HEK293 (cell line): ENCODE measurements around the gene PCNX3.
A peak's percentile ranks its signal among the peaks of the same experiment; 100 is the strongest.

Experiments
- CTCF ChIA-PET: fragments of 350-600 bp; formaldehyde crosslinking; extraction: SDS; loops from one replicate; lab custom pipeline; 2021; ENCODE audit warnings: antibody characterized with exemption; lab: Yijun Ruan, JAX
- POLR2A ChIA-PET: fragments of 300-600 bp; formaldehyde crosslinking; extraction: SDS; loops from one replicate; lab custom pipeline; 2020; ENCODE audit warnings: antibody characterized with exemption, inconsistent platforms; lab: Yijun Ruan, JAX
- H3K27ac ChIP-seq: fragments of 200-500 bp; sonication (Bioruptor generic); 2 replicates; pipeline ENCODE4 v1.5.1; 2014; ENCODE audit warnings: low read depth, low read length, control low read depth, inconsistent platforms; ENCODE audit errors: extremely low read depth
- H3K36me3 ChIP-seq, 2 experiments: fragments of 200-500 bp in 1 of 2; sonication (Bioruptor generic) in 1 of 2; 1 replicate in 1 of 2; 2 replicates in 1 of 2; pipeline ENCODE4 v1.5.1; 2014 to 2017; ENCODE audit warnings: inconsistent platforms in 2 of 2, low read length in 2 of 2; ENCODE audit not compliant: control insufficient read depth in 2 of 2, insufficient read depth in 1 of 2
- H3K4me1 ChIP-seq: fragments of 200-500 bp; sonication (Bioruptor generic); 2 replicates; pipeline ENCODE4 v1.5.1; 2014; ENCODE audit warnings: mild to moderate bottlenecking, low read length, inconsistent platforms; ENCODE audit not compliant: control insufficient read depth, insufficient read depth
- H3K4me3 ChIP-seq: 2 replicates; pipeline ENCODE4 v1.5.1; 2011; ENCODE audit warnings: low read depth, mild to moderate bottlenecking, control low read depth, low read length, moderate library complexity
- H3K9me3 ChIP-seq: fragments of 200-500 bp; sonication (Bioruptor generic); 2 replicates; pipeline ENCODE4 v1.5.1; 2014; ENCODE audit warnings: low read depth, low read length, inconsistent platforms; ENCODE audit not compliant: control insufficient read depth, insufficient read depth
- KLF8 ChIP-seq: fragments of 450-650 bp; formaldehyde crosslinking; IDR thresholded peaks from 2 replicates; pipeline ENCODE4 v1.5.1; 2016; ENCODE audit warnings: missing biosample characterization, missing genetic modification characterization
- TRIM28 ChIP-seq: IDR thresholded peaks from 2 replicates; pipeline ENCODE4 v1.6.1; 2011; ENCODE audit warnings: low read length, control low read depth, borderline replicate concordance
- ZBTB17 ChIP-seq: fragments of 450-650 bp; formaldehyde crosslinking; IDR thresholded peaks from 2 replicates; pipeline ENCODE4 v1.5.1; 2016; ENCODE audit warnings: missing biosample characterization, missing genetic modification characterization
- ZBTB48 ChIP-seq: fragments of 450-650 bp; formaldehyde crosslinking; IDR thresholded peaks from 2 replicates; pipeline ENCODE4 v1.5.1; 2016; ENCODE audit warnings: missing biosample characterization, missing genetic modification characterization
- ZEB2 ChIP-seq: fragments of 450-650 bp; formaldehyde crosslinking; IDR thresholded peaks from 2 replicates; pipeline ENCODE4 v1.5.1; 2016; ENCODE audit warnings: missing biosample characterization, missing genetic modification characterization
- ZNF132 ChIP-seq: fragments of 450-650 bp; formaldehyde crosslinking; IDR thresholded peaks from 2 replicates; pipeline ENCODE4 v1.5.1; 2017; ENCODE audit warnings: missing biosample characterization, missing genetic modification characterization, borderline replicate concordance
- ZNF266 ChIP-seq: fragments of 450-650 bp; formaldehyde crosslinking; IDR thresholded peaks from 2 replicates; pipeline ENCODE4 v1.5.1; 2016; ENCODE audit warnings: missing biosample characterization, missing genetic modification characterization, low read depth
- ZNF335 ChIP-seq: fragments of 450-650 bp; formaldehyde crosslinking; conservative IDR thresholded peaks from 2 replicates; pipeline ENCODE4 v1.5.1; 2016; ENCODE audit warnings: missing biosample characterization, missing genetic modification characterization
- ZNF341 ChIP-seq: fragments of 450-650 bp; formaldehyde crosslinking; IDR thresholded peaks from 2 replicates; pipeline ENCODE4; 2016; ENCODE audit warnings: low read depth, missing biosample characterization, missing genetic modification characterization
- ZNF366 ChIP-seq: fragments of 450-650 bp; formaldehyde crosslinking; conservative IDR thresholded peaks from 2 replicates; pipeline ENCODE4 v1.5.1; 2016; ENCODE audit warnings: missing biosample characterization, missing genetic modification characterization
- ZNF426 ChIP-seq: fragments of 450-650 bp; formaldehyde crosslinking; IDR thresholded peaks from 2 replicates; pipeline ENCODE4 v1.5.1; 2017; ENCODE audit warnings: missing biosample characterization, missing genetic modification characterization, mild to moderate bottlenecking, inconsistent platforms, moderate library complexity
- ZNF610 ChIP-seq: fragments of 450-650 bp; formaldehyde crosslinking; IDR thresholded peaks from 2 replicates; pipeline ENCODE4 v1.5.1; 2016; ENCODE audit warnings: missing biosample characterization, missing genetic modification characterization, borderline replicate concordance
- ZNF654 ChIP-seq: fragments of 450-650 bp; formaldehyde crosslinking; IDR thresholded peaks from 2 replicates; pipeline ENCODE4 v1.5.1; 2016; ENCODE audit warnings: low read depth, missing biosample characterization, missing genetic modification characterization
- ZNF664 ChIP-seq: fragments of 450-650 bp; formaldehyde crosslinking; IDR thresholded peaks from 2 replicates; pipeline ENCODE4 v1.5.1; 2016; ENCODE audit warnings: missing biosample characterization, missing genetic modification characterization
- ZNF777 ChIP-seq: fragments of 450-650 bp; formaldehyde crosslinking; IDR thresholded peaks from 2 replicates; pipeline ENCODE4 v1.5.1; 2017; ENCODE audit warnings: missing biosample characterization, missing genetic modification characterization, borderline replicate concordance
- ZNF791 ChIP-seq: fragments of 450-650 bp; formaldehyde crosslinking; IDR thresholded peaks from 2 replicates; pipeline ENCODE4 v1.5.1; 2016; ENCODE audit warnings: missing biosample characterization, missing genetic modification characterization
- TF ChIP-seq, protein P1 (sequence below): fragments of 450-650 bp; formaldehyde crosslinking; IDR thresholded peaks from 2 replicates; pipeline ENCODE4 v1.5.1; 2016; ENCODE audit warnings: missing biosample characterization, missing genetic modification characterization
- TF ChIP-seq, protein P2 (sequence below): fragments of 450-650 bp; formaldehyde crosslinking; conservative IDR thresholded peaks from 2 replicates; pipeline ENCODE4 v1.5.1; 2016; ENCODE audit warnings: low read depth, missing biosample characterization, missing genetic modification characterization
- TF ChIP-seq, protein P3 (sequence below): fragments of 450-650 bp; formaldehyde crosslinking; IDR thresholded peaks from 2 replicates; pipeline ENCODE4 v1.5.1; 2016; ENCODE audit warnings: missing biosample characterization, missing genetic modification characterization
- TF ChIP-seq, protein P4 (sequence below): fragments of 450-650 bp; formaldehyde crosslinking; IDR thresholded peaks from 2 replicates; pipeline ENCODE4 v1.5.1; 2016; ENCODE audit warnings: missing biosample characterization, missing genetic modification characterization
- TF ChIP-seq, protein P5 (sequence below): fragments of 450-650 bp; formaldehyde crosslinking; IDR thresholded peaks from 2 replicates; pipeline ENCODE4 v1.5.1; 2016; ENCODE audit warnings: missing biosample characterization, missing genetic modification characterization

The PCNX3 gene

DNA sequence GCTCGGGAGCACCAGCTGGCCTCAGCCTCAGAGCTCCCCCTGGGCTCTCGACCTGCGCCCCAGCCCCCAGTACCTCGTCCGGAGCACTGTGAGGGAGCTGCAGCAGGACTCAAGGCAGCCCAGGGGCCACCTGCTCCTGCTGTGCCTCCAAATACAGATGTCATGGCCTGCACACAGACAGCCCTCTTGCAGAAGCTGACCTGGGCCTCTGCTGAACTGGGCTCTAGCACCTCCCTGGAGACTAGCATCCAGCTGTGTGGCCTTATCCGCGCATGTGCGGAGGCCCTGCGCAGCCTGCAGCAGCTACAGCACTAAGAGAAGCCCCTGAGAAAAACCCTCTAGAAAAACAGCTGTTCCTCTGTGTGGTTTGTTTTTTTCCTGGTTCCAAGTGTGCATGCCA lies 44.2 kb upstream of the PCNX3 start (continued):
- TF ChIP-seq ZNF266 (tag by site-specific recombination) (no peak), ZNF664 (tag by site-specific recombination) (no peak)

DNA sequence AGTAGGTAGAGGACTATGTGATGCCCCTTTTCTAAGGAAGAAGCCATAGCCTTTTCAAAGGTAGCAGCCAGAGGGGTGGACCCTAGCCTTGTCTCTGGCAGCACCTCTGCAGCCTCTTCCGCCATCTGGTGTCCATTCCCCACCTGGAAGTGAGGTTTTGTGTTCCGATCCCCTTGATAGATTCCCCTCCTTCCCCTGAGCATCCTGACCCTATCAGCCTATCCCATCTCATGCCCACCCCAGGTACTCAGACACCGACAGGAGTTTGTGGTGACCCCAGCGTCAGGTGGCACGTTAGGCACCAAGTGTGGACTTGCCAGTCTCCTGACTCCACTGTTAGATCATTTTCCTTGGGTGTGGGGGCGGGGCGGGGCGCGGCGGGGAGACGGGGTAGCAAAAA lies 43.6 kb upstream of the PCNX3 start:
- peaks cover 0 to 18% of the 10 kb centered on the region in 2 experiments; a peak in 1 of 3 replicates for H3K36me3 ChIP-seq
- no peak for TF ChIP-seq ZNF777
- TF ChIP-seq KLF8 (tag by site-specific recombination) = peak; percentile 51; the same call in 1 of the 2 replicates
- 0 out of 2 replicates have a peak, but pooled peaks have one; percentile 18 for TF ChIP-seq ZBTB48 (tag by site-specific recombination)
- TF ChIP-seq ZEB2 (tag by site-specific recombination) = peak; percentile 28; the same call in 1 of the 2 replicates
- peak; percentile 36 for TF ChIP-seq ZNF654 (tag by site-specific recombination)
- no peak for TF ChIP-seq ZNF132 (tag by site-specific recombination)
- no peak for TF ChIP-seq ZNF610
- TF ChIP-seq, protein P1, sequence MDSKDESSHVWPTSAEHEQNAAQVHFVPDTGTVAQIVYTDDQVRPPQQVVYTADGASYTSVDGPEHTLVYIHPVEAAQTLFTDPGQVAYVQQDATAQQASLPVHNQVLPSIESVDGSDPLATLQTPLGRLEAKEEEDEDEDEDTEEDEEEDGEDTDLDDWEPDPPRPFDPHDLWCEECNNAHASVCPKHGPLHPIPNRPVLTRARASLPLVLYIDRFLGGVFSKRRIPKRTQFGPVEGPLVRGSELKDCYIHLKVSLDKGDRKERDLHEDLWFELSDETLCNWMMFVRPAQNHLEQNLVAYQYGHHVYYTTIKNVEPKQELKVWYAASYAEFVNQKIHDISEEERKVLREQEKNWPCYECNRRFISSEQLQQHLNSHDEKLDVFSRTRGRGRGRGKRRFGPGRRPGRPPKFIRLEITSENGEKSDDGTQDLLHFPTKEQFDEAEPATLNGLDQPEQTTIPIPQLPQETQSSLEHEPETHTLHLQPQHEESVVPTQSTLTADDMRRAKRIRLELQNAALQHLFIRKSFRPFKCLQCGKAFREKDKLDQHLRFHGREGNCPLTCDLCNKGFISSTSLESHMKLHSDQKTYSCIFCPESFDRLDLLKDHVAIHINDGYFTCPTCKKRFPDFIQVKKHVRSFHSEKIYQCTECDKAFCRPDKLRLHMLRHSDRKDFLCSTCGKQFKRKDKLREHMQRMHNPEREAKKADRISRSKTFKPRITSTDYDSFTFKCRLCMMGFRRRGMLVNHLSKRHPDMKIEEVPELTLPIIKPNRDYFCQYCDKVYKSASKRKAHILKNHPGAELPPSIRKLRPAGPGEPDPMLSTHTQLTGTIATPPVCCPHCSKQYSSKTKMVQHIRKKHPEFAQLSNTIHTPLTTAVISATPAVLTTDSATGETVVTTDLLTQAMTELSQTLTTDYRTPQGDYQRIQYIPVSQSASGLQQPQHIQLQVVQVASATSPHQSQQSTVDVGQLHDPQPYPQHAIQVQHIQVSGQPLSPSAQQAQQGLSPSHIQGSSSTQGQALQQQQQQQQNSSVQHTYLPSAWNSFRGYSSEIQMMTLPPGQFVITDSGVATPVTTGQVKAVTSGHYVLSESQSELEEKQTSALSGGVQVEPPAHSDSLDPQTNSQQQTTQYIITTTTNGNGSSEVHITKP (tag by site-specific recombination) = peak; percentile 72
- TF ChIP-seq, protein P2, sequence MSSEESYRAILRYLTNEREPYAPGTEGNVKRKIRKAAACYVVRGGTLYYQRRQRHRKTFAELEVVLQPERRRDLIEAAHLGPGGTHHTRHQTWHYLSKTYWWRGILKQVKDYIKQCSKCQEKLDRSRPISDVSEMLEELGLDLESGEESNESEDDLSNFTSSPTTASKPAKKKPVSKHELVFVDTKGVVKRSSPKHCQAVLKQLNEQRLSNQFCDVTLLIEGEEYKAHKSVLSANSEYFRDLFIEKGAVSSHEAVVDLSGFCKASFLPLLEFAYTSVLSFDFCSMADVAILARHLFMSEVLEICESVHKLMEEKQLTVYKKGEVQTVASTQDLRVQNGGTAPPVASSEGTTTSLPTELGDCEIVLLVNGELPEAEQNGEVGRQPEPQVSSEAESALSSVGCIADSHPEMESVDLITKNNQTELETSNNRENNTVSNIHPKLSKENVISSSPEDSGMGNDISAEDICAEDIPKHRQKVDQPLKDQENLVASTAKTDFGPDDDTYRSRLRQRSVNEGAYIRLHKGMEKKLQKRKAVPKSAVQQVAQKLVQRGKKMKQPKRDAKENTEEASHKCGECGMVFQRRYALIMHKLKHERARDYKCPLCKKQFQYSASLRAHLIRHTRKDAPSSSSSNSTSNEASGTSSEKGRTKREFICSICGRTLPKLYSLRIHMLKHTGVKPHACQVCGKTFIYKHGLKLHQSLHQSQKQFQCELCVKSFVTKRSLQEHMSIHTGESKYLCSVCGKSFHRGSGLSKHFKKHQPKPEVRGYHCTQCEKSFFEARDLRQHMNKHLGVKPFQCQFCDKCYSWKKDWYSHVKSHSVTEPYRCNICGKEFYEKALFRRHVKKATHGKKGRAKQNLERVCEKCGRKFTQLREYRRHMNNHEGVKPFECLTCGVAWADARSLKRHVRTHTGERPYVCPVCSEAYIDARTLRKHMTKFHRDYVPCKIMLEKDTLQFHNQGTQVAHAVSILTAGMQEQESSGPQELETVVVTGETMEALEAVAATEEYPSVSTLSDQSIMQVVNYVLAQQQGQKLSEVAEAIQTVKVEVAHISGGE = peak; percentile 35; the same call in 1 of the 2 replicates
- peak; percentile 38; the same call in 1 of the 2 replicates for TF ChIP-seq ZBTB17
- TF ChIP-seq ZNF426 (tag by site-specific recombination) = no peak
- TF ChIP-seq TRIM28 = no peak
- TF ChIP-seq, protein P3, sequence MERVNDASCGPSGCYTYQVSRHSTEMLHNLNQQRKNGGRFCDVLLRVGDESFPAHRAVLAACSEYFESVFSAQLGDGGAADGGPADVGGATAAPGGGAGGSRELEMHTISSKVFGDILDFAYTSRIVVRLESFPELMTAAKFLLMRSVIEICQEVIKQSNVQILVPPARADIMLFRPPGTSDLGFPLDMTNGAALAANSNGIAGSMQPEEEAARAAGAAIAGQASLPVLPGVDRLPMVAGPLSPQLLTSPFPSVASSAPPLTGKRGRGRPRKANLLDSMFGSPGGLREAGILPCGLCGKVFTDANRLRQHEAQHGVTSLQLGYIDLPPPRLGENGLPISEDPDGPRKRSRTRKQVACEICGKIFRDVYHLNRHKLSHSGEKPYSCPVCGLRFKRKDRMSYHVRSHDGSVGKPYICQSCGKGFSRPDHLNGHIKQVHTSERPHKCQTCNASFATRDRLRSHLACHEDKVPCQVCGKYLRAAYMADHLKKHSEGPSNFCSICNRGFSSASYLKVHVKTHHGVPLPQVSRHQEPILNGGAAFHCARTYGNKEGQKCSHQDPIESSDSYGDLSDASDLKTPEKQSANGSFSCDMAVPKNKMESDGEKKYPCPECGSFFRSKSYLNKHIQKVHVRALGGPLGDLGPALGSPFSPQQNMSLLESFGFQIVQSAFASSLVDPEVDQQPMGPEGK = peak; percentile 17; the same call in 1 of the 2 replicates
- TF ChIP-seq ZNF366 (tag by site-specific recombination) = 0 out of 2 replicates have a peak, but pooled peaks have one; percentile 19
- TF ChIP-seq ZNF791 (tag by site-specific recombination) = no peak
- 0 out of 2 replicates have a peak, but pooled peaks have one; percentile 11 for TF ChIP-seq ZNF341
- TF ChIP-seq, protein P4, sequence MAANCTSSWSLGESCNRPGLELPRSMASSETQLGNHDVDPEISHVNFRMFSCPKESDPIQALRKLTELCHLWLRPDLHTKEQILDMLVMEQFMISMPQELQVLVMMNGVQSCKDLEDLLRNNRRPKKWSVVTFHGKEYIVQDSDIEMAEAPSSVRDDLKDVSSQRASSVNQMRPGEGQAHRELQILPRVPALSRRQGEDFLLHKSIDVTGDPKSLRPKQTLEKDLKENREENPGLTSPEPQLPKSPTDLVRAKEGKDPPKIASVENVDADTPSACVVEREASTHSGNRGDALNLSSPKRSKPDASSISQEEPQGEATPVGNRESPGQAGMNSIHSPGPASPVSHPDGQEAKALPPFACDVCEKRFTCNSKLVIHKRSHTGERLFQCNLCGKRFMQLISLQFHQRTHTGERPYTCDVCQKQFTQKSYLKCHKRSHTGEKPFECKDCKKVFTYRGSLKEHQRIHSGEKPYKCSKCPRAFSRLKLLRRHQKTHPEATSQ (tag by site-specific recombination) = no peak
- TF ChIP-seq ZNF335 = peak; percentile 36
- TF ChIP-seq, protein P5, sequence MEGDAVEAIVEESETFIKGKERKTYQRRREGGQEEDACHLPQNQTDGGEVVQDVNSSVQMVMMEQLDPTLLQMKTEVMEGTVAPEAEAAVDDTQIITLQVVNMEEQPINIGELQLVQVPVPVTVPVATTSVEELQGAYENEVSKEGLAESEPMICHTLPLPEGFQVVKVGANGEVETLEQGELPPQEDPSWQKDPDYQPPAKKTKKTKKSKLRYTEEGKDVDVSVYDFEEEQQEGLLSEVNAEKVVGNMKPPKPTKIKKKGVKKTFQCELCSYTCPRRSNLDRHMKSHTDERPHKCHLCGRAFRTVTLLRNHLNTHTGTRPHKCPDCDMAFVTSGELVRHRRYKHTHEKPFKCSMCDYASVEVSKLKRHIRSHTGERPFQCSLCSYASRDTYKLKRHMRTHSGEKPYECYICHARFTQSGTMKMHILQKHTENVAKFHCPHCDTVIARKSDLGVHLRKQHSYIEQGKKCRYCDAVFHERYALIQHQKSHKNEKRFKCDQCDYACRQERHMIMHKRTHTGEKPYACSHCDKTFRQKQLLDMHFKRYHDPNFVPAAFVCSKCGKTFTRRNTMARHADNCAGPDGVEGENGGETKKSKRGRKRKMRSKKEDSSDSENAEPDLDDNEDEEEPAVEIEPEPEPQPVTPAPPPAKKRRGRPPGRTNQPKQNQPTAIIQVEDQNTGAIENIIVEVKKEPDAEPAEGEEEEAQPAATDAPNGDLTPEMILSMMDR (tag by site-specific recombination) = peak; percentile 79
- no peaks in the 10 kb centered on the region for H3K9me3 ChIP-seq
- H3K27ac ChIP-seq = no peak overlapping the region; the same call in 1 of the 2 replicates
- ChIA-PET CTCF (interaction anchor here (0.6 to 5.6 kb wide), 19 partner anchors 11 to 140 kb away, joined by 3 to 133 read pairs (median 5); partner anchors contain the start of genes KAT5 and LTBP3), POLR2A (interaction anchor here (0.6 to 4.2 kb wide), 15 partner anchors 12 to 200 kb away, joined by 3 to 39 read pairs (median 6); partner anchors contain the start of genes LTBP3, MALAT1, MAP3K11 and NEAT1)
- peaks cover 17% of the 10 kb centered on the region; the same call in 1 of the 2 replicates for H3K4me1 ChIP-seq
- peak overlapping the region; percentile 60 for H3K4me3 ChIP-seq
